Activated CD8-positive, alpha-beta memory T cell treated with anti-CD3 and anti-CD28 coated beads, Interleukin-2, amount 50 U/mL, for 4 hours (primary cell): ENCODE results near the gene CPPED1.
"Not testable (repeated sequence)": the region's sequence is repeated elsewhere in the genome, so short reads cannot be mapped to it uniquely, and the experiment has no call there.

Experiments used
- DNase-seq: peaks from one replicate; pipeline ENCODE4 v3.0.0-alpha.2; 2020

Gene CPPED1

GRCh38 chr16:12766208-12766607, 37.5 kb downstream of the CPPED1 start:
- not testable (repeated sequence) for DNase-seq

DNA sequence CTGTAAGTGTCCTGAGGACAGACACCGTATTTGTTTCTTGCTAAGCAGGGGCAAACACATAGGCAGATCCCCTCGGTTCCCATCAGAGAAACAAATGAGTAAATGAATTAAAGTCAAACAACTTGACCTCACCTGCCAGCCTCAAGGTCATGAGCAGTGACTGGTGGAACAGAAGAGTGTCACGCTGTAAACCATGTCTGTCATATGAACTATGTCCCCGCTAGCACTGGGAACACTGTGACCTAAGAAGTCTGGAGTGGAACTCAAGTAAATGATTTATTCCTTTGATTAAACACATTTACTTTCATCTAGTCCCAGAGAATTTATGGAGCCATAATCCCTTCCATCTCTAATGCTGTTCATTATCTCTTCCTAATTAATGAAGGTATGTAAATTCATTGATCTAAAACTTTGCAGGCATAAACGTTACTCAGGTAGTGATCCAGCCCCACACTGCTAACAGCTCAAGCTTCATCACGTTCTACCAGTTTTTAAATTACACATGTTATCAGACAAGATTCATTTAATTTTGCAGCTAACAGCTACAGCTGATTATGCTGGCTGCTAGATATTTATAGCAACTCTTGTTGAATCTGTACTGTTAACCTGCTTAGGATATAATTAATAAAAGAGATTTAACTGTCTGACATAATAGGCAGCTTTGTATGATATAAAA, 38.7 kb downstream of the CPPED1 start:
- DNase-seq = no peak

DNA sequence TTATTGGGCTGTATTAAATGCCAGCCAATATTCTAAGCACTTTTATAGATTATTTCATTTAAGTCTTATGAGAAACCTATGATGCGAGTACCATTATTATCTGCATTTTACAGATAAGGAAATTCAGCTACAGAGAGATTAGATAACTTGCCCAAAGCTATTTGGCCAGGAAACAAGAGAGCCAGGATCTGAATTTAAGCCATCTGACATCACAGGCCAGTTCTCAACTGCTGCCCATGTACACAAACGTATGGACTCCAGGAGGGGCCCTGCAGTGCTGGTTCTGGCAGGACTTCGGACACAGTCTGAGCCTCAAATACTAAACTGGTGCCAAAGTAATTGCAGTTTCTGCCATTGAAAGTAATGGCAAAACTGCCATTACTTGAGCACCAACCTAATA, 40.2 kb downstream of the CPPED1 start:
- no peak for DNase-seq

GRCh38 chr16:12760819-12761611, 42.7 kb downstream of the CPPED1 start:
- no peak for DNase-seq

- no peak for DNase-seq
Observed at GRCh38 chr16:12758670-12759558, 44.8 kb downstream of the CPPED1 start.

DNA sequence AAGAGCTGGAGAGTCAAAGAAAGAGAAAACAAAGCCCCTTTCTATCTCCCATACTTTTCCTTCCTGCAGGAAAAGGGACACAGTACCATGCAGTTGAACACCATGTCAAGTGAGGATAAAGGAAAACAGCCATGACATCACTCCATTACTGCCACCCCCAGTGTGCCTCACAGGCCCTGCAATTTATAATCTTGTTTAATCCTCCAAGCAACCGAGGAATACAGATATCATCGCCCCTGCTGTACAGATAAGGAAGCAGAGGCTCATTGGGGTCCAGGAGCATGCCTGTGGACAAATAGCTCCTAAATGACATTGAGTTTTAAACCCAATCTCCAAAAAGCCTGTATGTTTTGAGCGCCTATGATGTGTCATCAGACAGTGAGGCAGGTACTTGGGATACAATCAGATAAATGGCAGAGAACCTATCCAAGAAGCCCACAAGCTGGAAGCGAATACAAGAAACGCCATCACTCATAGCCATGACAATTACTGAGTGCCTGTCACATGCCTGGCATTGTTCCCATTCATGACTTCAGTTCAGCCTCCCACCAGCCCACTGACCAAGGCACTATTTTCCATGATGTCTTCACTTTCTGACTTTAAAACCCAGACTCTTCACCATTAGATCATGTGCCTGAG, 45.5 kb downstream of the CPPED1 start:
- DNase-seq = no peak

DNA sequence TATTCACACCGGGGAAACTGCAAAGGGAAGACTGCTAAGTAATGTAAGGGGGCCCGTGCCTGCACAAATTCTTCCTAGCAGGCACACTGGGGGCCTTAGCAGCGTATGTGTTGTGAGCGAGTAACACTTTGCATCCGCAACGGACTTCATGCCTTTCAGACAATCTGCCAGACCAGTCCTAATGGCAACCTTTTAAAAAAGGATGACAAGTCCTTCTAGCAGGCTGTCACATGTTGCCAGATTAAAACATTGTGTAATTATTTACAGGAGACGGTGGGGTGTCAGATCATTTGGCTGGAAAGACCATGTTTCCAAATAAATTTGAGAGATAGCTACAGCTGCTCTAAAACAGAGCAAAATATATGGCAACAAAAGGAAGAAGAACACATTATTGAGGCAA, 46.1 kb downstream of the CPPED1 start:
- no peak for DNase-seq

DNA sequence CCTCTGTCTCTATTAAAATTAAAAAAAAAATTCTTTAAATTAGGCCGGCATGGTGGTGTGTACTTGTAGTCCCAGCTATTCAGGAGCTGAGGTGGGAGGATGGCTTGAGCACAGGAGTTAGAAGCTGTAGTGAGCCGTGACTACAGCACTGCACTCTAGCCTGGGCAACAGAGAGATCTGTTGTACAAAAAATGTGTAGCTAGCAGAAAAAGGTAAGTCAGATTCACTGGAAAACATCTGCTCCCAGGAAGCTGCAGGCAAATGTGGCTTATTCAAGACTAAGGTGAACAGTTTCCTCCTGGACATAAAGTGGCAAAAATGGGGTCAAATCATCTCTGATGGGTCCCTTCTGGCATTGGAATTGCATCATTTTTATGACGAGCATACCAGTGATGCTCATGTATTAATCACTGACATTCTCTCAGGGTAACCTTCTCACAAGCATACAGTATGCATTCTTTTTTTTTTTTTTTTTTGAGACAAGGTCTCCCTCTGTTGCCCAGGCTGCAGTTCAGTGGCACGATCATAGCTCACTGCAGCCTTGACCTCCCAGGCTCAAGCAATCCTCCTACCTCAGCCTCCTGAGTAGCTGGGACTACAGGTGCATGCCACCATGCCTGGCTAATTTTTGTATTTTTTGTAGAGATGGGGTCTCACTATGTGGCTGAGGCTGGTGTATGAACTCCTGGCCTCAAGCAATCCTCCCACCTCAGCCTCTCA, 48.7 kb downstream of the CPPED1 start:
- no peak for DNase-seq

DNA sequence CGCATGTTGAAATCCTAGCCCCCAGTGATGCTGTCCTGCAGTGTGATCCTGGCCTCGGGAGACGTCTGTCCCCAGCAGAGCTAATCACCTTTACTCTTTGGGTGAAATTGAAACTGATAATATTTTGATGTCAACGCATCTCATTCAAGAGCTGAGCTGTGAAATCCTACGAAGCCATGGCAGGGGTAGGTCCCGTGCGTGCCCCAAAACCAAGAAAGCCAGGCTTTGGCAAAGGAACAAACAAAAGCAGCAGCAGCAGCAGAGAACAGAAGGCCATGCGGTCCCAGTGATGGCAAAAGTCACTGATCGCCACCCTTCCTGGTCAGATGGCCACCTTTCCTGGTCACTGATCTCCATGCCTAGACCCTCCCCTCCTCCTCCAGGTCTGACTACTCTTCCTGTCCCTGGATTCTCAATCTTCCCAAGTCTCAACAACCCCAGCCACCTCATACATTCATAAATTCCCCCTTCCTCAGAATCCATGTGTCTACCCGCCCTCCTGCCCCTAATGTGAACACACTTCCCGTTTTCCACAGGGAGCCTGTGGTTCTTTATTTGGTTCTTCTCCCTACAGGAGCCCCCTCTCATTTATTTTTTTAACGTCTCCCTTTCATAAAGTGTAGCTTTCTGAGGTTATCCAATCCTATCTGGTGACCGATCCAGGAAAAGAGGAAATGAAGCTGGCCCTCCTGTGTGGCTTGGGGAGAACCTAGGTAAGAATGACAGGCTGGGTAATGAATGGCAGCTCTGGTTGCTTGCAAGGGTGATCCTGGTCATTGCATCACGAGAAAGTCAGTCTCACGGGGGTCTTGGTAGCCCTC, 50.3 kb downstream of the CPPED1 start:
- no peak for DNase-seq

- DNase-seq = no peak
Observed at GRCh38 chr16:12752159-12752558, 51.5 kb downstream of the CPPED1 start.

GRCh38 chr16:12750554-12750918, 53.2 kb downstream of the CPPED1 start:
- DNase-seq = no peak

- DNase-seq = no peak
Observed at GRCh38 chr16:12749076-12749475, 54.6 kb downstream of the CPPED1 start.

DNA sequence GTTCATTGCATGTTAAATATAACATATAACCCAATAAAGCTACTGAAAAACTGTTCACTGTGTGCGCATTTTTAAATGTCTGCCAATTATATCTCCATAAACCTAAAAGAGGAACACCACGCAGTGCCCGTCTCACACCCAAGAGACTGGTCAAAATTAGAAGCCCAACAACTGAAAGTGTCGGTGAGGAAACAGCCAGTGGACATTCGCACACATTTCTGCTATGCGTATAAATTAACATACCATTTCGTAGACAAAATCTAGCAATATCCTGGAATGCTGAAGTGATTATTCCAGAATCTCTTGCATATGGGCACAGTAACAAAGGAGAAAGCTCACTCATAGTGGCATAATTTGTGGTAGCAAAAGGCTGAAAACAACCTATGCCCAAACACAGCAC, 55.9 kb downstream of the CPPED1 start:
- DNase-seq = no peak

- DNase-seq = no peak
Observed at GRCh38 chr16:12747261-12747660, 56.4 kb downstream of the CPPED1 start.

GRCh38 chr16:12744860-12745259, 58.8 kb downstream of the CPPED1 start:
- DNase-seq = no peak

- no peak for DNase-seq
Observed at GRCh38 chr16:12742741-12743140, 60.9 kb downstream of the CPPED1 start.

DNA sequence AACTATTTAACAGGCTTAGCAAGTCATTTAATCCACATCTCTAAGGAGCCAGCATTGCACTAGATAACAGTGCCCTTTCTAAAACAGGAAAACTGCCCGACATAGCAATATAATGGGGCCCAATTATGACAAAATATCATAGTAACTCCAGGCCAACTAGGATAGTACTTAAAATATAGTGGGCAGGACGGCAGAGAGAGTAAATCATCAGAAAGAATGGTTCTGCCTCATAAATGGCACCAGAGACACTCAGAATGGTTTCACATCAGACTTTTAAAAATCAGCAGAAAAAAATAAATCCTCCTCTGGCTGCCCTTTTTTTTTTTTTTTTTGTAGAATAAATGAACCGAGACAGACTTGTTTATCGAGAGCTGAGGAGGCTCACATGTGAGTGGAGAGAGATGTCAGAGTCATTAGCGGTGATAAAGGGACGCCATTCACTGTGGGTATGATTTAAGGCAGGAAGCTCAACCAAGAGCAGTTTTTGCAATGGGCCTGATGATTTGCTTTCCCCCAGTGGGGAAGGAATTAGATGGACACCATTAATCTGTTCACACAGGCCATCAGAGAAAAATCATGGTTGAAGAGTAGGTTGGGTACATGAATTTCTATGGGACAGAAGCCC, 62.6 kb downstream of the CPPED1 start:
- no peak for DNase-seq

DNA sequence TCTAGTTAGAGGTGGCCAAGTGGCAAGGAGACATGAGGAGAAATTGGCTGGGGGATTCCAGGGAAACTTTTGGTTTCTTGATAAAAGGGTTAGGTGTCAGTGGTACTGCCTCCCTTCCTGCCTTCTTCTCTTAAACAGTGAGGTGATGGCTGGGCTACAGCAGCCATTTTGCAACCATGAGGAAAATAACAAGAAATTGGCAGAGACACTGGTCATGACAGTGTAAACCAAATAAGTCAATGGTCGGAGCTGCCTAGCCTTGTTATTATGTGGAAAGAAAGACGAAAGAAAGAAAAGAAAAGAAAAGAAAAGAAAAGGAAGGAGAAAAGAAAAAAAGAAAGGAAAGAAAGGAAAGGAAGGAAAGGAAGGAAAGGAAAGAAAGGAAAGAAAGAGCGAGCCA, 63.9 kb downstream of the CPPED1 start:
- DNase-seq = no peak

DNA sequence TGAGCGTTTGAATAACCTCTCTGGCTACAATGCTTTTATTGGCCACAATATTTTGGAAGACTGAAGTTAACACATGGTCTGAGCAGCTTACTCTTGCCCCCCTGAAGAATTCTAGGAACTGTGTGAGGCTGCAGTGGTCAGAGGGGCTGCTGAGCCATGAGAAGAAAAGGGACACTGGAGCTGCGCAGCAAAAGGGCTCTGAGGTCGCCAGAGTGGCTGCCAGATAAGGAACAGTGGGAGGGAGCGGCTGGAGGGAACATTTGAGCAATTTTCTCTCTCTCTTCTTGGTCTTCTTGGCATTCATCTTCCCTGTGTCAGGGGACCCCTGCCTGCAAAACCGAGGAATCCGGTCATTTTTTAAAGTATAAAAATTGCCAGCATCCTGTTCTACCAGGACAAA, 66.1 kb downstream of the CPPED1 start:
- no peak for DNase-seq

GRCh38 chr16:12735805-12736204, 67.9 kb downstream of the CPPED1 start:
- no peak for DNase-seq

DNA sequence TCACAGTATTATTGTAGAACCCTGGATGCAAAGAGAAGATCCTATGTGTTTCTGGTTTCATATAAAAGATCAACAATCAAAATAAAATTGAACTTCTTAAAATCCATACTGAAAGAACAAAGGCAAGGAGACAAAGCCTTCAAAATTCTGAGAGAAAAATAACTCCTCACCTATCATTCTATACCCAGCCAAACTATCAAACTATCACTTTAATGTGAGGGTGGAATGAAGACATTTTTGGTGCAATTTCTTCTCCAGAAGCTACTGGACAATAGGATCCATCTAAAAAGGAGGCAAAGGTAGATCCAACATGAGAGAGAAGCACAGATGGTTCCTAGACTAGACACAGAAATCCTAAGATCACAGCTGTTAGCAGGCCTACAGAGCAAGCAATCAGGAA, 71.1 kb downstream of the CPPED1 start:
- no peak for DNase-seq
